ENCODE data around the gene SNORC. TPM values are rescaled to one million over a fixed set of nuclear protein-coding genes. Genes with fewer than 3 reads are reported as not detected.

Gene SNORC
- total and polyA plus RNA-seq, 2 of the 13 experiments (the other 11 are each of a cell fraction or from before 2014, with no cell fraction given): 59.1 to 86.1 TPM

GRCh38 chr2:232869138-232870017 lies 686 bp upstream of the SNORC start (continued):
- TF ChIP-seq ZHX2 (IDR thresholded peaks at IDR 0.05; ENCODE audit: low read depth): no peak
- no peak for TF ChIP-seq ZHX2 (CRISPR knock-in tag; IDR thresholded peaks at IDR 0.05; ENCODE audit: borderline replicate concordance)
- TF ChIP-seq, protein P1, sequence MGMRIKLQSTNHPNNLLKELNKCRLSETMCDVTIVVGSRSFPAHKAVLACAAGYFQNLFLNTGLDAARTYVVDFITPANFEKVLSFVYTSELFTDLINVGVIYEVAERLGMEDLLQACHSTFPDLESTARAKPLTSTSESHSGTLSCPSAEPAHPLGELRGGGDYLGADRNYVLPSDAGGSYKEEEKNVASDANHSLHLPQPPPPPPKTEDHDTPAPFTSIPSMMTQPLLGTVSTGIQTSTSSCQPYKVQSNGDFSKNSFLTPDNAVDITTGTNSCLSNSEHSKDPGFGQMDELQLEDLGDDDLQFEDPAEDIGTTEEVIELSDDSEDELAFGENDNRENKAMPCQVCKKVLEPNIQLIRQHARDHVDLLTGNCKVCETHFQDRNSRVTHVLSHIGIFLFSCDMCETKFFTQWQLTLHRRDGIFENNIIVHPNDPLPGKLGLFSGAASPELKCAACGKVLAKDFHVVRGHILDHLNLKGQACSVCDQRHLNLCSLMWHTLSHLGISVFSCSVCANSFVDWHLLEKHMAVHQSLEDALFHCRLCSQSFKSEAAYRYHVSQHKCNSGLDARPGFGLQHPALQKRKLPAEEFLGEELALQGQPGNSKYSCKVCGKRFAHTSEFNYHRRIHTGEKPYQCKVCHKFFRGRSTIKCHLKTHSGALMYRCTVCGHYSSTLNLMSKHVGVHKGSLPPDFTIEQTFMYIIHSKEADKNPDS (CRISPR knock-in tag; IDR thresholded peaks at IDR 0.05): no peak
- no peak for TF ChIP-seq ZNF232 (CRISPR knock-in tag; IDR thresholded peaks at IDR 0.05; ENCODE audit: borderline replicate concordance)
- no peak; the same call in 1 of the 2 replicates for TF ChIP-seq ZNF331 (CRISPR knock-in tag; IDR thresholded peaks at IDR 0.05)
- no peak for TF ChIP-seq SP4 (CRISPR knock-in tag; IDR thresholded peaks at IDR 0.05)
- no peak for TF ChIP-seq CBFB (CRISPR knock-in tag; IDR thresholded peaks at IDR 0.05)
- TF ChIP-seq, protein P2, sequence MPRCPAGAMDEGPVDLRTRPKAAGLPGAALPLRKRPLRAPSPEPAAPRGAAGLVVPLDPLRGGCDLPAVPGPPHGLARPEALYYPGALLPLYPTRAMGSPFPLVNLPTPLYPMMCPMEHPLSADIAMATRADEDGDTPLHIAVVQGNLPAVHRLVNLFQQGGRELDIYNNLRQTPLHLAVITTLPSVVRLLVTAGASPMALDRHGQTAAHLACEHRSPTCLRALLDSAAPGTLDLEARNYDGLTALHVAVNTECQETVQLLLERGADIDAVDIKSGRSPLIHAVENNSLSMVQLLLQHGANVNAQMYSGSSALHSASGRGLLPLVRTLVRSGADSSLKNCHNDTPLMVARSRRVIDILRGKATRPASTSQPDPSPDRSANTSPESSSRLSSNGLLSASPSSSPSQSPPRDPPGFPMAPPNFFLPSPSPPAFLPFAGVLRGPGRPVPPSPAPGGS (CRISPR knock-in tag; IDR thresholded peaks at IDR 0.05): peak; percentile 59; the same call in 1 of the 2 replicates
- TF ChIP-seq ZNF678 (CRISPR knock-in tag; IDR thresholded peaks at IDR 0.05): no peak
- TF ChIP-seq HBP1 (CRISPR knock-in tag; IDR thresholded peaks at IDR 0.05; ENCODE audit: low read depth): 0 out of 2 replicates have a peak, but pooled peaks have one; percentile 23
- TF ChIP-seq NR2F6 (IDR thresholded peaks at IDR 0.05): no peak
- no peak; the same call in 1 of the 2 replicates for TF ChIP-seq NR2F6 (CRISPR knock-in tag; IDR thresholded peaks at IDR 0.05)
- TF ChIP-seq ATF5 (CRISPR knock-in tag; IDR thresholded peaks at IDR 0.05; ENCODE audit: low read depth): no peak
- no peak for TF ChIP-seq CREB3 (CRISPR knock-in tag; IDR thresholded peaks at IDR 0.05)
- TF ChIP-seq ONECUT2 (CRISPR knock-in tag; IDR thresholded peaks at IDR 0.05): no peak
- no peak for TF ChIP-seq KDM1A (CRISPR knock-in tag; IDR thresholded peaks at IDR 0.05)
